Retinal pigment epithelial cell (primary cell): ENCODE data around the gene IRS2.
A peak's percentile ranks its signal among the peaks of the same experiment; 100 is the strongest.
"Not testable (repeated sequence)": the region's sequence is repeated elsewhere in the genome, so short reads cannot be mapped to it uniquely, and the experiment has no call there.

ENCODE experiments used
- DNase-seq: peaks from one replicate; pipeline ENCODE4 v3.0.0-alpha.2; 2010; ENCODE audit warnings: low read depth
- H3K4me3 ChIP-seq: 2 replicates; pipeline ENCODE4 v1.5.1; 2011; ENCODE audit warnings: mild to moderate bottlenecking, low read length, control low read depth, moderate library complexity
- TF ChIP-seq, protein P1 (sequence below): conservative IDR thresholded peaks from 2 replicates; pipeline ENCODE4 v1.5.1; 2011; ENCODE audit warnings: low read depth, low read length, control low read depth, inconsistent platforms

Gene IRS2

GRCh38 chr13:109740121-109740520 is 46.3 kb downstream of the IRS2 start:
- DNase-seq = no peak
- no peak overlapping the region for H3K4me3 ChIP-seq
- TF ChIP-seq, protein P1, sequence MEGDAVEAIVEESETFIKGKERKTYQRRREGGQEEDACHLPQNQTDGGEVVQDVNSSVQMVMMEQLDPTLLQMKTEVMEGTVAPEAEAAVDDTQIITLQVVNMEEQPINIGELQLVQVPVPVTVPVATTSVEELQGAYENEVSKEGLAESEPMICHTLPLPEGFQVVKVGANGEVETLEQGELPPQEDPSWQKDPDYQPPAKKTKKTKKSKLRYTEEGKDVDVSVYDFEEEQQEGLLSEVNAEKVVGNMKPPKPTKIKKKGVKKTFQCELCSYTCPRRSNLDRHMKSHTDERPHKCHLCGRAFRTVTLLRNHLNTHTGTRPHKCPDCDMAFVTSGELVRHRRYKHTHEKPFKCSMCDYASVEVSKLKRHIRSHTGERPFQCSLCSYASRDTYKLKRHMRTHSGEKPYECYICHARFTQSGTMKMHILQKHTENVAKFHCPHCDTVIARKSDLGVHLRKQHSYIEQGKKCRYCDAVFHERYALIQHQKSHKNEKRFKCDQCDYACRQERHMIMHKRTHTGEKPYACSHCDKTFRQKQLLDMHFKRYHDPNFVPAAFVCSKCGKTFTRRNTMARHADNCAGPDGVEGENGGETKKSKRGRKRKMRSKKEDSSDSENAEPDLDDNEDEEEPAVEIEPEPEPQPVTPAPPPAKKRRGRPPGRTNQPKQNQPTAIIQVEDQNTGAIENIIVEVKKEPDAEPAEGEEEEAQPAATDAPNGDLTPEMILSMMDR = no peak

GRCh38 chr13:109738298-109738746 is 48.1 kb downstream of the IRS2 start:
- DNase-seq = no peak
- TF ChIP-seq, protein P1 = no peak
- no peak overlapping the region for H3K4me3 ChIP-seq

DNA sequence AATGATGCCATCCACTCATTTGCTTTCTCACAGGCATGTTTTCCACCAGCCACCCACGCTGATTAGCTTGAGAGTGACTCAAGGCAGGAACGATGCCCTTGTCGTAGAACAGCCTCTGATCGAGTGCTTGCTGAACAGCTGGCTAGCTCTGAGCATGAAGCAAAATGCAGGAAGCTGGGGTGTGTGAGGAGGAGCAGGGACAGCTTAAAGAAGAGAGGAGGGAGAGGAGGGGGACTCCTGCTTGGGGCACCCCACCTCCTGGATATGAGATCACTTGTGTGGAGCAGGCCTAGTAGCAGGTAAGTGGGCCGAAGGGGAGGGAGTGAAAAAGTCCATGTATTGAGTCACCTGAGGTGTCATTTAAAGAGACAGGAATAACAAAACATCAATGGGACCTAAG is 48.8 kb downstream of the IRS2 start:
- DNase-seq = no peak
- H3K4me3 ChIP-seq = no peak overlapping the region
- TF ChIP-seq, protein P1 = no peak

DNA sequence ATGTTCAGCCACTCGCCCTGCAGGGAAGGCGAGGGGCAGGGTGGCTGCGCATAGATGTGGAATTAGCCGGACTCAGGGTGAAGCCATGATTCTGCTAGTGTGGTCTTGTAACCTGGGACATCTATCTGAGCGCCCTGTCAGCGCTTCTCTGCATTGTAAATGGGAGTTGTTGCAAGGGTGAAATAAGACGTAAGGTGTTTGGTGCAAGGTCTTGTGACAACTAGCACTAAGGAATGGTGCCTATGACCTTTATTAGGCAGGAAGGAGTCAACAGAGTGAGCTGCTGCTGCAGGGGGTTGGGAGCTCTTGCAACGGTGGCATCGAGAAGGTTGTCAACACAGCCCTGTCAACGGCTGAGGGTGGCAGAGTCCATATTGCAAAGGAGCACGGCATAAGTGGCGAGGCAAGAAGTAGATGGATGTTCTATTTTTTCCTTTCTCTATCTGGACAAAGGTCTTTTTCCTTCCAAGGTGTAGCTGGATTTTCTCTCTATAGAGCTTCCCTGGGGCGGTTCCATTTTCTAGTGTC is 49.3 kb downstream of the IRS2 start:
- DNase-seq = no peak
- H3K4me3 ChIP-seq = no peak overlapping the region
- TF ChIP-seq, protein P1 = no peak

DNA sequence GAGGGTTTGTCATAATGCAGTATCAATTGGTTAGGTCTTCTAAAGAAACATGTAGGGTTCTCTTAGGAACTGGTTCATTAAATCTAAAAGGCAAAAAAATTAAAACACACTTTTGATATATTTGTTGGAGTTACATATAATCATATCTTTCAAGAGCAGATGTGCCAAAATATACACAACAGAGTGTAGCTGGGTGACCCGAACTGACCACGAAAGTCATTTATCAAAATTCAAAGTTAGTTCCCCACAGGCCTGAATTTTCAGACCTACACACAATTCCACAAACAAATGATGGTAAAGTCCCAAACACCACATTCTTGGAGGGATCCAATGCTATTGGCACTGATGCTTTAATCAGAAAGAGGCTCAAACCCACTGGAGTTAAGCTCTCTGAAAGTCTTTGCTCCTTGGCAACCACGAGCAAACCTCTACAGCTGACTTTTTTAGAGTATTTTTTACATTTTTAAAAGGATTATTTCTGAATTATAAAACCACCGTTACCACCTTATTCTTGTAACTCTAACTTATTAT is 50.9 kb downstream of the IRS2 start:
- no peak overlapping the region for H3K4me3 ChIP-seq
- TF ChIP-seq, protein P1 = no peak
- DNase-seq = peak; percentile 55

DNA sequence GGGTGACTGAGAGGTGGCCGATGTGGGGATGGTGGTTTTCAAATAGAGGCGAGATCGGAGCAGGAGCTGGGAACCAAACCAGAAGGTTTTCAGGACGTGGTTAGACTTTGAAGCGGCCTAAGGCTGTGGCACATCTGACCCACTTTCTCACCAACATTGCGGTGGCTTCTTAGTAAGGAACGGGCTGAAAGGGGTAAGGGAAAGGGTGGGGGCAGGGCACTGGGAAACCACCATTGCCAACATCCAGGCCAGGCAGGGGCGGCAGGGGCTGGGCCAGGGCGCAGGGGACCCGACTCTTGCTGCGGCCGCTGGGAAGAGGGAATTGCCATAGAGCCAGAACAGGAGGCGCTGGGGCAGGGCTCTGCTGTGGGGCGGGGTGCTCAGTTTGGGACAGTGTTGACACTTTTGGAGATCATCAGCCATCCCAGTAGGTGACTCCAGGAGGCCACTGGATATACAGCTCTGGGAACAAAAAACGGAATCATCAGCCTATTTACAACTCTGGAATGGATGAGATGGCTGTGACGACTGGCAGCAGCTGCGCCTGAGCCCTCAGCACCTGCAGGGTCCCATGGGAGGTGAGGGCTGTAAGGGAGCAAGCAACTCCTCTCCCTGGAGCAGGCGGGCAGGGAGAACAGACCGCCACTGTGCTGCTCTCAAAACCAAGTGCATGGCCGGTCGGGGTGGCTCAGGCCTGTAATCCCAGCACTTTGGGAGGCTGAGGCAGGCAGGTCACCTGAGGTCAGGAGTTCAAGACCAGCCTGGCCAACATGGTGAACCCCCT is 52.2 kb downstream of the IRS2 start:
- no peak for DNase-seq
- TF ChIP-seq, protein P1 = no peak
- H3K4me3 ChIP-seq = no peak overlapping the region

- TF ChIP-seq, protein P1 = no peak
- DNase-seq = no peak
Observed at GRCh38 chr13:109733550-109733949, 52.8 kb downstream of the IRS2 start.

GRCh38 chr13:109732470-109733170 is 53.8 kb downstream of the IRS2 start:
- not testable (repeated sequence) for DNase-seq, H3K4me3 ChIP-seq

More at GRCh38 chr13:109733550-109733949, 52.8 kb downstream of the IRS2 start:
- H3K4me3 ChIP-seq = no peak overlapping the region
